GM13976 (cell line): ENCODE results near the gene LRRC1.

Experiments
- DNase-seq: peaks from one replicate; pipeline ENCODE4 v3.0.0; 2012; ENCODE audit warnings: low spot score
- in situ Hi-C: fragments of 300-500 bp; cut with MboI; formaldehyde crosslinking; loops from one replicate; pipeline ENCODE4 v1.12.0; 2022; ENCODE audit warnings: low sequenced_read_pairs, mixed read lengths, inconsistent platforms; ENCODE audit not compliant: unreplicated experiment
- TF ChIP-seq, protein P1 (sequence below): IDR thresholded peaks from 2 replicates; pipeline ENCODE4 v1.5.1; 2012; ENCODE audit warnings: borderline replicate concordance, mild to moderate bottlenecking; ENCODE audit not compliant: insufficient read depth; ENCODE audit errors: extremely low read depth, missing control alignments, control extremely low read depth

LRRC1 gene

GRCh38 chr6:53921639-53922038, 126.8 kb downstream of the LRRC1 start:
- in situ Hi-C loops: no loop called here
- TF ChIP-seq, protein P1, sequence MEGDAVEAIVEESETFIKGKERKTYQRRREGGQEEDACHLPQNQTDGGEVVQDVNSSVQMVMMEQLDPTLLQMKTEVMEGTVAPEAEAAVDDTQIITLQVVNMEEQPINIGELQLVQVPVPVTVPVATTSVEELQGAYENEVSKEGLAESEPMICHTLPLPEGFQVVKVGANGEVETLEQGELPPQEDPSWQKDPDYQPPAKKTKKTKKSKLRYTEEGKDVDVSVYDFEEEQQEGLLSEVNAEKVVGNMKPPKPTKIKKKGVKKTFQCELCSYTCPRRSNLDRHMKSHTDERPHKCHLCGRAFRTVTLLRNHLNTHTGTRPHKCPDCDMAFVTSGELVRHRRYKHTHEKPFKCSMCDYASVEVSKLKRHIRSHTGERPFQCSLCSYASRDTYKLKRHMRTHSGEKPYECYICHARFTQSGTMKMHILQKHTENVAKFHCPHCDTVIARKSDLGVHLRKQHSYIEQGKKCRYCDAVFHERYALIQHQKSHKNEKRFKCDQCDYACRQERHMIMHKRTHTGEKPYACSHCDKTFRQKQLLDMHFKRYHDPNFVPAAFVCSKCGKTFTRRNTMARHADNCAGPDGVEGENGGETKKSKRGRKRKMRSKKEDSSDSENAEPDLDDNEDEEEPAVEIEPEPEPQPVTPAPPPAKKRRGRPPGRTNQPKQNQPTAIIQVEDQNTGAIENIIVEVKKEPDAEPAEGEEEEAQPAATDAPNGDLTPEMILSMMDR: no peak
- DNase-seq: no peak

DNA sequence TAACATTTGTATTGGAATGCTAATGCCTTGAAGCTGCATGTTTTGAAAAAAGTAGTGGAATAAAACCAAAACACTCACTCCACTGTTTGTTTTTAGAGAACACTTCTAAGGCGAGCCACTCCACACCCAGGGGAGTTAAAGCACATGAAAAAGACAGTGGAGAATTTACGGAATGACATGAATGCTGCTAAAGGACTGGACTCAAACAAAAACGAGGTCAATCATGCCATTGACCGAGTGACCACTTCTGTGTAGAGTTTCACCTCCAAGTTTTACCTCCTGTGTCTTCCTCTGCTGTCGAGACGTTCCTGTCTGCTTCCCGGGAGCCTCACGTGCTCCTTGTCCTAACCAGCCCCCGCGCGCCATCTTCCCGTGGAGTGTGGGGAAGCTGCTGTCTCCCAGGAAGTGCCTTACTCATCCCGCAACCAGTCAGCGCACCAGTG, 127.8 kb downstream of the LRRC1 start:
- in situ Hi-C loops: no loop called here
- DNase-seq: no peak
- TF ChIP-seq, protein P1: no peak

GRCh38 chr6:53924277-53924676, 129.5 kb downstream of the LRRC1 start:
- DNase-seq: no peak
- TF ChIP-seq, protein P1: no peak
- in situ Hi-C loops: no loop called here

GRCh38 chr6:53924821-53925422, 130.1 kb downstream of the LRRC1 start:
- in situ Hi-C loops: no loop called here
- no peak for DNase-seq

DNA sequence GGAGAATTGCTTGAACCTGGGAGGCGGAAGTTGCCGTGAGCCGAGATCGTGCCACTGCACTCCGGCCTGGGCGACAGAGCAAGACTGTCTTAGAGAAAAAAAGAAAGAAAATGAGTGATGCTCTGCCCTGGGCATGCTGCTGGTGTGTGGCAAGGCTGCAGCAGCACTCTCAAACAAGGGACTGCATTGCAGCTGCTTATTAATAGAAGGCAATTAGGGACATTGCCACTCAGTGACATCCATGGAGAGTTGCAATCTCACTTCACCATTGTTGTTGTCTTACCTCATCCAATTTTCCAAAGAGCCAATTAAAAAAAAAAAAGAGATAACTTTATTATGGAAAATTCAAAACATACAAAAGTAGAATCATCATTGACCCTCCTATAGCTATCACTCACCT, 131.1 kb downstream of the LRRC1 start:
- TF ChIP-seq, protein P1: no peak
- in situ Hi-C loops: no loop called here
- no peak for DNase-seq

More at GRCh38 chr6:53924821-53925422, 130.1 kb downstream of the LRRC1 start:
- TF ChIP-seq, protein P1: no peak

- in situ Hi-C loops: no loop called here
- no peak for DNase-seq
- TF ChIP-seq, protein P1: no peak
Observed at GRCh38 chr6:53926505-53926904, 131.7 kb downstream of the LRRC1 start.
